NCI-H1417 (cell line): ENCODE results near the gene DCAF4.
"Not testable (repeated sequence)": the region's sequence is repeated elsewhere in the genome, so short reads cannot be mapped to it uniquely, and the experiment has no call there.

Source experiments
- DNase-seq, 3 experiments: peaks; one replicate each; lab custom pipeline; 2025; lab: John Stamatoyannopoulos, UW

DCAF4 gene

DNA sequence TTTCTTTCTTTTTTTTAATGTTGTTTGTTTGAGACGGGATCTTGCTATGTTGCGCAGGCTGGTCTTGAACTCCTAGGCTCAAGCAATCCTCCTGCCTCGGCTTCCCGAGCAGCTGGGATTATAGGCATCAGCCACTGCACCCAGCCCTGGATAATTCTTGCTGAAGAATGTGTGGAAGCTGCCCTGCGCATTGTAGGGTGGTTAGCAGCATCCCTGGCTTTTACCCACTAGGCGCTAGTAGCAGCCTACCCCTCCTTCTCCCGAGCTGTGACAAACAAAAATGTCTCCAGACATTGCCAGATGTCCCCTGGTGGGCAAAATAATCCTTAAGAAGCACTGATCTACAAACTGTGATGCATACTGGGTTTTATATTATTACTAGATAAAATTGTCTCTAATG is 6.6 kb downstream of the DCAF4 start:
- no peak for DNase-seq

DNA sequence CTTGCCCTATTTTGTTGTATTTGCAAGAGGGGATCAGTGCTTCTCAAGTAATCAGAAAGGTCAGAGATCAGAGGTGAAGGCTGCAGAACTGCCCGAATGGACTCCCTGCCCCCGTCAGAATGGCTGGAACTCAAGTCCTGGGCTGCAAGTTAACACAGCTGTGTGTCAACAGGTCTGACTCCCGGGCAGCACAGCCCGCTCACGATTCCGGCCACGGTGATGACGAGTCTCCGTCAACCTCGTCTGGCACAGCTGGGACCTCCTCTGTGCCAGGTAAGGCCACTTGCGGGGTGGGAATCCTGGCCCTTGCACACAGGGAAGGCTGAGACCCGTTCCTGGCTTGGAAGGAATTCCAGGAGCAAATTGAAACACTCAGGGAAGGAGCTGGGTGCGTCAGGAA is 13.4 kb downstream of the DCAF4 start:
- DNase-seq, result no peak

DNA sequence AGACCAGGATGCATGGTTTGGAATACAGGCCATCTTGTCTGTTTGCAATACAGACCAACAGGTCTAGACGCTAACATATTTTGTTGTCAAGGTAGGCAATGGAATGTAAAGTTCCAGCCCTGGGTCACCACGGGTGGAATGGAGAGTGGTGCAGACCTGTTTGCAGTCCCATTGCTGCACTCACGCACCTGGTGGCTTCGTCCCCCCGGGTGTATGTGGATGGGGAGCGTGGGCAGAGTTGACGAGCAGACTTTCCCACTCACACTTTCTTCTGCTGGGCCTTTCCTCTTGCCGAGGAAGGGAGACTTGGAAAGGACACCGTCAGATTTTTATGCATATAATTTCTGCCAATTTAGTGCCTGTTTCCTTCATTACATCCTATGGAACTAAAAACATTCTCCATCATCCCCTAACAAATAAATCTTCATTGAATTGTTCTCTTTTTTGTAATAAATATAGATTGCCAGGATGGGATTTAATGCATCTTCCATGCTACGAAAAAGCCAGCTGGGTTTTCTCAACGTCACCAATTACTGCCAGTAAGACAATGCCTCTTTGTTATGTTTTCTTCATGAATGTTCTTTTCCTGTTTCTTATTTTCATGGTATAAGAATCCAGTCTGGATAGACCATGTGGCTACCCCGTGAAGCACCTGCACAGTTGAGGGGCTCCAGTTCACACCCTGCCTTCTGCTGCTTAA is 15.2 kb downstream of the DCAF4 start:
- no peak for DNase-seq

DNA sequence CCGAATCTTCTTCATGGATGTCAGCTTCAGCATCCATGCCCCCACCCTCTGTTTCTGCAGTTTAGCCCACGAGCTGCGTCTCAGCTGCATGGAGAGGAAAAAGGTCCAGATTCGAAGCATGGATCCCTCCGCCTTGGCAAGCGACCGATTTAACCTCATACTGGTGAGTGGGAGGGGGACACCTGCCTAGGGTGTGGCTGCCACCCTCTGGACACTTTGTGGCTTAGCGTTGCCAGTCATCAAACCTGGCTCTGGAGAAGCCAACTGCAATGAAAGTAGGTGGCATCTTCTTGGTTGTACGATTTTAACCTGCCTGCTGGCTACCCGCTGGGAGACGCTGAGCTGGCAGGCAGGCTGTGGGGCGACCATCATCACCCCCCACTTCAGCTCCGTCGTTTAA is 16.7 kb downstream of the DCAF4 start:
- DNase-seq, result no peak

DNA sequence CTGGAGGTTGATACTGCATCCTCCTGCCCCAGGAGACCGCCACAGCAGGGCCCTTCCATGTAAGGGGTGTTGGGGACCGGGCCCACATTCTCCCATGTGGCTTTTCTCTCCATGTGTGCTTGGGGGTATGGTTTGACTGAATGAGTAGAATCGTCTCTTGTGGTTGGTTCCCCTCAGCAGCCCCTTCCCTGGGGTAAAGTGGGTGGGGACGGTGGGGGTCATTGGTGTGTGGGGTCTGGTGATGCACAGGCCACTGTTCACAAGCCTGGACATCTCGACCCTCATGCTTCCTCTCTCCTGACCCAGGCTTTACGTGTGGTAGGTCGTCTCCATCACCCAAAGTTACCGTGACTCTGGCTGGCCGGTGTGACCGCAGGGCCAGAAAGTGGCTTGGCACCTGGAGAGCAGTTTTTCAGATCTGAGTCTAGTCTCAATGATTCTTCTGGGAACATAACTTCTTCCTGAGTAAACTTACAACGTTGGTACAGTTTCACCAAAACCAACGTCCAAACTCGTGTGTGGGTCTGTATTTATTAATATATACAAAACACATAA is 17.7 kb downstream of the DCAF4 start:
- no peak for DNase-seq

DNA sequence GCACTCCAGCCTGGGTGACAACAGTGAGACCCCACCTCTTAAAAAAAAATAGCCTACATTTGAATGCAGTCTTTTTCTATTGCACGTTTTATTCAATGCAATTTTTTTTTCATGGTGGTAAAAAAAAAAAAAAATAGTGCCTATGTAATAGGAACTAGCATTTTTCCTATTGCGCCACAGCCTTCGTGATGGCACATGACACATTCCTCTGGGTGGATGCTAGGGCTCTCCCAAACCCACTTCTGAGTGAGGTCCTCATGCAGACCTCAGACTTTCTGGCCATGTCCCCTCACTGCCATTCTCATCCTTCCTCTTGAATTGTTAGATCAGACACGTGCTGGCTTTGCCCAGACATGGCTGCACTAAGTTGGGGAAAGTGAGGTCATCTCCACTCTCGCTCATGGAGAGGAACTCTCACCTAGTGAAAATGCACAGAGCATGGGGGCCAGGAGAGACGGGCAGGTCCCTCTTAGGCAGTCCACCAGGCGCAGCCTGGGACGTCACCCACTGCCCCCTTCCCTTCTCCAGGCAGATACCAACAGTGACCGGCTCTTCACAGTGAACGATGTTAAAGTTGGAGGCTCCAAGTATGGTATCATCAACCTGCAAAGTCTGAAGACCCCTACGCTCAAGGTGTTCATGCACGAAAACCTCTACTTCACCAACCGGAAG is 19.2 kb downstream of the DCAF4 start:
- DNase-seq, result no peak

DNA sequence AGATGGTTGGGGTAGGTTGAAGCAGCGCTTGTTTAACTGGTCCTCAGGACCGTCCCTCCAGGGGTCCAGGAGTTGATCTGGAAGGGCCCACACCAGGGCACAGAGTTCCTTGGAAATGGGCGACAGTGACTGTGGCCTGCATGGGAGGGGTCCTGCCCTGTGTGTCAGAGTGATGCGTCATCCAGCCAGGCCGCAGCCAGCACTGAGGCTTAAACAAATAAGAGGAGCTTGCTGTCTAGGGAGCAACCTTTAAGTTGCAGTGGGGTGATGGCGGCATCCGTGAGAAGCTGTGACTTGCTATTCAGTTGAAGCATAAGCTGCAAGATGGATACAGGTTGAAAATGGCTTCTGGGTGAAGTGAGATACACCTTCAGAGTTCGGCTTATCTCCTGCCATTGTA is 20.2 kb downstream of the DCAF4 start:
- DNase-seq, result no peak

DNA sequence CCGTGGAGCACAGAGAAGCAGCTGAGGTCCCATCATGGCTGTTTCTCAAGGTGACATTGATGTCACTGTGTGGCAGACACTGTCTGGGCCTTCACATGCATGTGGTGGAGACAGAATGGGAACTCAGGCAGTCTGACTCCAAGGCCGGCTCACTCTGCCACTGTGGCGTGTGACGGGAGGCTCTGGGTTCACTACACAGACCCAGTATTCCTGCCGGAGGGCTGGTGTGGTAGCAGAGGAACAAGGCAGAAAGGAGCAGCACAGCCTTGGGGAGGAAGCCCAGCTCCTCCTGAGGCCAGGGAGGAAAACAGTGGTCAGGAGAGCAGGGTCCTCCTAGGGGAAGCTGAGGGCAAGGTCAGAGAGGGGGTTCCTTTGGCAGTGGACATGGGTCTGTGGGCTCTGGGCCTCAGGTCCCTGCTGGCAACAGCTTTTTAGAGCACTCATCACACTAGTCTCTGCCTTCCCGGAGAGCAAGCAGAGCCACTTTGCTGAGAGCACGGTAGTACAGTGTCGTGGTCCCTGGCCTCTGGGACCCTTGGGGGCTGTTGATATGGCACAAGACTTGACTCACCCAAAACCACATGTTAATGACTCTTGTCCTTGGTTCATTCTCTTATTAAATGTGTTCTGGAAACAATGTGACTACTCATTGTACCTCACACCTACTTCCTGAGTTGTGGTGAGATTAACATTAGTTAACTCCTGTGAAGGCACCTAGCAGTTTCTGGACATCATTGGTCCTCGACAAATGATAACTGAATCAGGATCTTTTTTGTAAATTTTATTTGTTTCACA is 21.3 kb downstream of the DCAF4 start:
- DNase-seq, result no peak

DNA sequence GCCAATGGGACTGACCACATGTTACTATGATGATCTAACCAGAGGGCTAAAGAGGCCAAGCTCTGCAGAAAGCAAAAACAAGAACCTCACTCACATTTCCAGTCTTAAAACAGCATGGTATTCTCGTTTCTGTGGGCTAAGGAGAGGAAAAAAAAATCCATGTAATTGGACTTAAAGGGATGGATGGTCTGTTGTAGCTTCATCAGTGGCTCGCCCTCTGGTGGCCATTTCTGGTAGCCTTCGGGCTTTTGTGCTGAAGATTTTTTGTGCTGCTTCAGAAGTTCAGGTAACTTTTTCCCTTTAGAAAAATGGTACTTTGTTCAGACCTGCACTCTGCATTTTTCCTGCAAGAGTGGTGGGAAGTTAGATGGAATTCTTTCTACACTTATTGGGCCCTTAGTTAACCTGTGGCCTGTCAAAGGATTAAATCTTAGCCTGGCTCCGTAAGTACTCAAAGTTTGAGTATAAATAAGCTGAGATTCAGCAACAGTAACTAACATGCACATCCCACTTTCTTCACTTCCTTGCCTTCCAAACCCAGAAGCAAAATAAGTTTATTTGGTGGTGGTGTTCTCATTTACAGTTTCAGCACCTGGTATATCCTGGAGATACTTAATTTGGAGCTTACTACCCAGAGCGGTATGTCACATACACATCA is 22.3 kb downstream of the DCAF4 start:
- DNase-seq, result peak; percentile 37 to 67 (median 62)

DNA sequence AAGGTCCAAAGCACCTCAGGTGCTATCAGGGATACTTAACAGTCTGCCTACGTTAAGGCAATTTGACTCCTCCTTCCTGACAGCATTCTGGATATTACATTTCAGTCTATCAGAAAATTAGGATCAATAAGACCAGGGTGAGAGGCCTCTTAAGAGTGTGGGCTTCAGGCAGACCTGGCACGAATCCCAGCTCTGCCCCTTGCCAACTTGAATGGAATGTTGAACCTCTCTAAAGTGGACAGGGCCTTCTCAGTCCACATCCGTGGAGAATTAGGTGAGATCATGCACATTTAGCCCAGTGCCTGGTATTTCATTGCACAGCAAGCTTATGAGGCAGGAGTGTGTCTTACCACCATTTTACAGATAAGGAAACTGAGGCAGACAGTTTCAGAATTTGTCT is 25.9 kb downstream of the DCAF4 start:
- DNase-seq, result no peak

DNA sequence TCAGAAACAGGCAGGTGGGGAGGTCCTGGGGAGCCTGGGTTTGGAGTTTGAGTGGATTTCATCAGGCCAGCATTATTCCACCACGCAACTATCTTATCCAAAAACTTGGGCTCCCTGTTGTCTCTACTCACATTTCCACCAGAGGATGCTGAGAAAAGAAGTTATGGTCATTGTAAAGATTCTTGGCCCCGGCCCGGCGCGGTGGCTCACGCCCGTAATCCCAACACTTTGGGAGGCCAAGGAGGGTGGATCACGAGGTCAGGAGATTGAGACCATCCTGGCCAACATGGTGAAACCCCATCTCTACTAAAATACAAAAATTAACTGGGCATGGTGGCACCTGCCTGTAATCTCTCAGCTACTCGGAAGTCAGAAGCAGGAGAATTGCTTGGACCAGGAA is 30.5 kb downstream of the DCAF4 start:
- DNase-seq, result not testable (repeated sequence)

DNA sequence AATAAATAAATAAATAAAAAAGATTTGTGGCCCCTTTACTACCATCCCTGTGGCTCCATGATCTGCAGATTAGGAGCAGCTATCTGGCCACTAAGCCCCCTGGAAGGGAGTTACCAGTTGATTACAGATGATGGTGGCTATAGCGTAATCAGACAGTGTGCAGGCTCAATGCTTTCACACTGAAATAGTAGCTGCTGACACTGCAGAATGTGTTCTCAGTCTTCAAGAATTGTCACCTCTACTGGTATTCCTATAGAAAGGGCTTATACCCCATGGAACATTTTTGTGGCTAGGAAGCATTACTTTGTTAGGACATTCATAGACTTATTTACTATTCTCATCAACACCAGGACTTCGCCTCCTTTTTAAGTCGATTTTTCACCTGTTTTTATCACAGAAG is 30.9 kb downstream of the DCAF4 start:
- no peak for DNase-seq

DNA sequence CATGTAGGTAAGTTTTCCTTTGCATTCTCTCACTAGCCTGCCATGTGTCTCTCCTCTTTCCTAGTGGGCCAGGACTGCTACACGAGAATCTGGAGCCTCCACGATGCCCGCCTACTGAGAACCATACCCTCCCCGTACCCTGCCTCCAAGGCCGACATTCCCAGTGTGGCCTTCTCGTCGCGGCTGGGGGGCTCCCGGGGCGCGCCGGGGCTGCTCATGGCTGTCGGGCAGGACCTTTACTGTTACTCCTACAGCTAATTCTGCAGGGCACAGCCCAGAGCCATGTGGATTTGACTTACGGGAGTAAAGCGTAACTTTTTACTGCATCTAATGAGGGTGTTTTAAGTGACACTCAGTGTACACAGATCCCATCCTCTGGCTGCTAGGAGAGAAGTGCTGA is 32.3 kb downstream of the DCAF4 start:
- DNase-seq, result no peak

DNA sequence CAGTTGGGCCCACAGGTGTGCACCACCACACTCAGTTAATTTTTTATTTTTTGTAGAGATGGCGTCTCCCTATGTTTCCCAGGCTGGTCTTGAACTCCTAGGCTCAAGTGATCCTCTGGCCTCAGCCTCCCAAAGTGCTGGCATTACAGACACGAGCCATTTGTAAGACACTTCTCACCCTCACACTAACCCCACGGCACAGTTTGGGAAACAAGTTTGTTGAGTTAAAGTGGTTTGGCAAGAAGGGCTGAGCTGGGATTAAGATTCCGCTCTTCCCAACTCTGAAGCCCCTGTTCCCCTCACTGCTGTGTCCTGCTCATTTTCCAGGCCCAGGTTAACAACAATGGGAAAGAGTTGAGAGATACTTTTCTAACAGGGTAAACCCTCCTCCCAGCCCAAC is 34.8 kb downstream of the DCAF4 start:
- not testable (repeated sequence) for DNase-seq

DNA sequence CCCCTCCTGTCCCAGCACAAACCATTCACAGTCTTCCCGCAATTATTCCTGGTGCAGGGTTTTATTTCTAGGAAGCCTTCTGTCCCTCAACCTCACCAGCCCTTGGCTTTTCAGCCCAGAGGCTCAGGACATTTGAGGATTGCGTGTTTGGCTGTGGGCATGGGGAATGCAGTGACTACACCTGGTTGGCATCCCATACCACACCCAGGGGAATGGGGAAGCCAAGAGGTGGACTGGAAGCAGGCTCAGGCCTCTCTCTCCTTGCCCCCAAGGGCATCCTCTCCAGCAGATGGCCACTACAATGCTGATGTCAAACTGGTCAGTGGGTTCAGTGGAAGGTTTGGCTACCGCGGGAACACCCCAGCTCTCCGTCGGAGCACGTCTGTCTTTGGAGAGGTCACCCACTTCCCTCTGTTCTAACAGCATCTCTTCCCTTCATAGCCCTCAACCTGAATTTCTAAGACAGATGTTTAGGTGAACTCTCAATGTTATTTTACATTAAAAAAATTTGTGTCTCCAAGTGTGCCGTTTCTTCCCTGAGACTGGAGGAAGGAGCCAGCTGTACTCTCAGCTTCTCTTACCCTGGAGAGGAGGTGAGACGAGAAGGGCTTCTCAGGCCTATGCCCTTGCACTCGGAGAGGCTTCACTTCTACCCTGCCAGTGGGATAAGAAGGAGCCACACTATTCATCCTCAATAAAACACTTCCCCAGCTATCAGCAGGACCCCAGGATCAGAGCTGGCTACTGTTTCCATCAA is 35.5 kb downstream of the DCAF4 start:
- DNase-seq, result no peak

DNA sequence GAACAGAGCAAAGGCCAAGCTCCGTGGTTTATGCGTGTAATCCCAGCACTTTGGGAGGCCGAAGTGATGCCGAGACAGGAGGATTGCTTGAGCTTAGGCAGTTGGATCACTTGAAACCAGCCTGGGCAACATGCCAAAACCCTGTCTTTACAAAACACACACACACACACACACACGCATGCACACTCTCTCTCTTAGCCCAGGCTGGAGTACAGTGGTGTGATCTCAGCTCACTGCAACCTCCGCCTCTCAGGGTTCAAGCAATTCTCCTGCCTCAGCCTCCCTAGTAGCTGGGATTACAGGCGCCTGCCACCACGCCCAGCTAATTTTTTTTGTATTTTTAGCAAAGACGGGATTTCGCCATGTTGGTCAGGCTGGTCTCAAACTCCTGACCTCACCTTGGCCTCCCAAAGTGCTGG is 36.1 kb downstream of the DCAF4 start:
- DNase-seq, result peak in 2 of 3 experiments; percentile 18 to 47

DNA sequence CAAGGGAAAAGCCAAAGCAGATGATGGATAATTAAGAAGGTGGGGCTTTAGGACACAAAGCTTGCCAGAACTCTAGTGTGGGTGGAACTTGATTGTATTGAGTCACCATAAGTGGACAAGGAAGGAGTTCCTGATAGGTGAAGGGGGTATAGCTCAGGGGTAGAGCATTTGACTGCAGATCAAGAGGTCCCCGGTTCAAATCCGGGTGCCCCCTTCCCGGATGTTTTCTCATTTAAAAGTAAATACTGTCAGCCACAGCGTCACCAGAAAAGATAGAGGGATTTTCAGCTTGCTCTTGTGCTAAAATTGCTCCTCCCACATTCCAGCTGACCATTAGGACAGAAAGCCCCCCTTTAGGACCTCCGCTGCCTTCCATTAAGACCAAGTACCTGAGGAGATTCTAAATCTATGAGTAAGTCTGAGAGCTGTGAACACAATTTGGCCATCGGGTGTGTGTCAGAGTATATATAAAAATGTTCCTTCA is 36.6 kb downstream of the DCAF4 start:
- peak in 1 of 3 experiments; percentile 47 for DNase-seq

DNA sequence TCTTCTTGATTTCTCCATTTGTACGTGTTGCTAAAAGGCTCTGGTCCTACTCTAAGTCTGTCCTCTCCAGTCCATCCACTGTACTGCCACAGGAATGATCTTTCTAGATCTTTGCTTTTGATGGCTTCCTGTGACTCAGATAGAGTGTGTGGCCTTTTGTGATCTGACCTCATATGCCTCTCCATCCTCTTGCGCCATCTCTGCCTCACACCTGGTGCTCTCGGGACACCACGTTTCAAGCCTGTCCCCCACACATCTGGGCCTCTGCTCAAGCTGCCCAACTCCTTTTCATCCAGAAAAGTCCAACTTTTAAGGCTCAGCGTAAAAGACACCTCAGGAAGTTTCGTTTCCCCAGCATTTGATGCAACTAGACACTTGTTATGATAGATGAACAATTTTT is 39.0 kb downstream of the DCAF4 start:
- no peak for DNase-seq

DNA sequence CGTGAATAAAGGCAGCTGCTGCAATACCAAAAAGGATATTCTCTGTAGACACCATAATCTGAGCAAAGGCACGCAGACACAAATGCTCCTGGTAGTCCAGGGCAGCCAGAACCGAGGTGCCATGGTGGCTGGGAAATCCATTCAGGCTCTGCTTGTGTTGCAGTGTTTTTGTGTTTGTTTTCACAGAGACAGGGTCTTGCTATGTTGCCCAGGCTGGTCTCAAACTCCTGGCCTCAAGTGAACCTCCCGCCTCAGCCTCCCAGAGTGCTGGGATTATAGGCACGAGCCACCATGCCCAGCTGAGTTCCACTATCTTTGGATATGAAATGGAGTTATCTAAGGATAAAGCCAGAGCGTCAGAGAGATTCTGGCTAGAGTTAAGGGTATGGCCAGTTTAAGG is 39.8 kb downstream of the DCAF4 start:
- DNase-seq, result no peak

DNA sequence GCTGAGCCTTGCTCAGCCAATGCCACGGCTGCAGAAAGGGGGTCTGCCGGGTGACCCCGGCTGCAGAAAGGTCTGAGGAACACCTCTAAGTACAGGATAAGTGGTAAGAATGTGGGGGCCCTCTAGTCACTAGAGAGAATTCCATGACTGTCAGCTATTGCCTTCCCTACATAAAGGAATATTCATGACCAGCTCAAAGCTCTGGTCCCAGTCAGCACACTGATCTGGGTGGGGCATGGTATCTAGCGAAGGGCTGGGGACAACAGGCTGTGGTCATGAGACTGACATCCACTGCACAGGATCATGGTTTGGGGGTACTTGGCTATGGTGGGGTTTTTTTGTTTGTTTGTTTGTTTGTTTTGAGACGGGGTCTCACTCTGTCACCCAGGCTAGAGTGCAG is 42.1 kb downstream of the DCAF4 start:
- DNase-seq, result no peak

DNA sequence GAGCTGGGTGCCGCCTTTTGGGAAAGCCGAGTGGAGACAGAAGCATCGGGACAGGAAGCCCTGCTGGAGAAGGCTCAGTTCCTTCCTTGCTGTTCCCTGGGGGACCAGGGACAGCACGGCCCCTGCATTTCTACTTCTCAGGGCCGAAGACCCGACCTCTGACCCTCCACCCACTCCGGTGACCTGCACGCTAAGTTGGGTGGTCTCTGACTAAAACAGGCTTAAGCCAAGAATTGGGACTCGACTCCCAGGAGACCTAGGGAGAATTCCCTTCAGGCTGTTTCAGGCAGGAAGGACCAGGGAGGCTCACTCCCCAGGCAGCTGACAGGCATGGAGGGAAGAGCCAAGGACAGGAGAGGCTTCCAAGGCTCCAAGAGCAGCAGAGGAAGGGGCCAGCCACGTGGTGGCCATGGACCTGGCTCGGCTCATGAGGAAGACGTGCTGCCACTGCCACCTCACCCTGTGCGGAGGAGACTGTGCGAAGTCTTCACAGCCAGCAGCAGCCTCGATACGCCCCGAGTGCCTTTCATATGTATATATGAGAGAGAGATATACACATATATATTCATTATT is 43.9 kb downstream of the DCAF4 start:
- DNase-seq, result no peak
